HepG2 (cell line): ENCODE results near the gene GRB7. TPM values are rescaled to one million over a fixed set of nuclear protein-coding genes. Genes with fewer than 3 reads are reported as not detected.
A peak's percentile ranks its signal among the peaks of the same experiment; 100 is the strongest.

ENCODE experiments used
- AKAP8 ChIP-seq: sonication (generic); formaldehyde crosslinking; IDR thresholded peaks from 2 replicates; pipeline ENCODE4 v1.5.1; 2020; ENCODE audit warnings: mild to moderate bottlenecking, missing genetic modification reagents
- BRF2 ChIP-seq: sonication (generic); formaldehyde crosslinking; IDR thresholded peaks from 2 replicates; pipeline ENCODE4 v1.8.1; 2022; ENCODE audit warnings: mild to moderate bottlenecking, missing genetic modification reagents
- ESRRA ChIP-seq: sonication (generic); formaldehyde crosslinking; IDR thresholded peaks from 2 replicates; pipeline ENCODE4 v1.5.1; 2020; ENCODE audit warnings: mild to moderate bottlenecking, low read depth, missing genetic modification reagents
- ETV5 ChIP-seq: IDR thresholded peaks from 2 replicates; pipeline ENCODE4 v1.6.1; 2018; ENCODE audit warnings: missing biosample characterization, missing genetic modification reagents, inconsistent platforms, borderline replicate concordance
- FOXA3 ChIP-seq: IDR thresholded peaks from 2 replicates; pipeline ENCODE4 v1.6.1; 2016; ENCODE audit warnings: missing genetic modification reagents, missing compliant biosample characterization
- HDAC6 ChIP-seq: fragments of 200-600 bp; sonication (generic); IDR thresholded peaks from 2 replicates; pipeline ENCODE4 v1.7.0; 2017; ENCODE audit warnings: mild to moderate bottlenecking, antibody characterized with exemption, low read length, low read depth
- HNRNPL ChIP-seq: fragments of 200-400 bp; formaldehyde crosslinking; IDR thresholded peaks from 2 replicates; pipeline ENCODE4 v1.6.1; 2017; ENCODE audit warnings: mild to moderate bottlenecking, low read depth, low read length
- KDM5A ChIP-seq: fragments of 200-600 bp; sonication (generic); IDR thresholded peaks from 2 replicates; pipeline ENCODE4 v1.7.0; 2018; ENCODE audit warnings: antibody characterized with exemption, mild to moderate bottlenecking, low read length, borderline replicate concordance
- KLF6 ChIP-seq: IDR thresholded peaks from 2 replicates; pipeline ENCODE4 v1.8.0; 2016; ENCODE audit warnings: missing biosample characterization, missing genetic modification reagents
- PAX8 ChIP-seq: sonication (generic); formaldehyde crosslinking; IDR thresholded peaks from 2 replicates; pipeline ENCODE4 v1.8.0; 2022; ENCODE audit warnings: mild to moderate bottlenecking, missing genetic modification reagents, borderline replicate concordance
- POLR2A ChIP-seq, 2 experiments: IDR thresholded peaks; 2 replicates each; pipeline ENCODE4 v1.6.1; 2011; ENCODE audit warnings: low read depth in 2 of 2, low read length in 2 of 2, mild to moderate bottlenecking in 1 of 2, moderate library complexity in 1 of 2; ENCODE audit not compliant: insufficient read depth in 1 of 2
- RFXANK ChIP-seq: IDR thresholded peaks from 2 replicates; pipeline ENCODE4 v1.6.1; 2016
- RORA ChIP-seq: sonication (generic); formaldehyde crosslinking; IDR thresholded peaks from 2 replicates; pipeline ENCODE4 v1.5.0; 2020; ENCODE audit warnings: mild to moderate bottlenecking, missing genetic modification reagents, moderate library complexity
- SMAD1 ChIP-seq: sonication (generic); formaldehyde crosslinking; IDR thresholded peaks from 2 replicates; pipeline ENCODE4 v1.4.0; 2020; ENCODE audit warnings: missing genetic modification reagents, low read depth, mild to moderate bottlenecking, borderline replicate concordance
- SMYD3 ChIP-seq: sonication (generic); formaldehyde crosslinking; IDR thresholded peaks from 2 replicates; pipeline ENCODE4 v1.8.1; 2023; ENCODE audit warnings: mild to moderate bottlenecking, missing genetic modification reagents
- TBX2 ChIP-seq: sonication (generic); formaldehyde crosslinking; IDR thresholded peaks from 2 replicates; pipeline ENCODE4 v1.5.0; 2020; ENCODE audit warnings: missing genetic modification reagents, mild to moderate bottlenecking, borderline replicate concordance
- XRCC5 ChIP-seq: fragments of 200-400 bp; formaldehyde crosslinking; optimal IDR thresholded peaks from 2 replicates; pipeline ENCODE3; 2017; ENCODE audit warnings: mild to moderate bottlenecking, low read length
- ZEB1 ChIP-seq: IDR thresholded peaks from 2 replicates; pipeline ENCODE4 v1.6.1; 2012; ENCODE audit warnings: mild to moderate bottlenecking, low read depth, inconsistent platforms; ENCODE audit not compliant: insufficient replicate concordance
- ZGPAT ChIP-seq: IDR thresholded peaks from 2 replicates; pipeline ENCODE4 v1.6.1; 2016; ENCODE audit warnings: mild to moderate bottlenecking
- ZNF17 ChIP-seq: sonication (generic); formaldehyde crosslinking; IDR thresholded peaks from 2 replicates; pipeline ENCODE4 v1.5.0; 2020; ENCODE audit warnings: mild to moderate bottlenecking, missing genetic modification reagents
- ZNF24 ChIP-seq: fragments of 450-650 bp; IDR thresholded peaks from 2 replicates; pipeline ENCODE4 v1.6.1; 2017; ENCODE audit warnings: antibody characterized with exemption, mild to moderate bottlenecking
- ZNF335 ChIP-seq: sonication (generic); formaldehyde crosslinking; IDR thresholded peaks from 2 replicates; pipeline ENCODE4 v1.4.0; 2020; ENCODE audit warnings: missing genetic modification reagents
- ZNF383 ChIP-seq: sonication (generic); formaldehyde crosslinking; IDR thresholded peaks from 2 replicates; pipeline ENCODE4 v1.4.0; 2020; ENCODE audit warnings: missing genetic modification reagents, mild to moderate bottlenecking, borderline replicate concordance
- ZNF510 ChIP-seq: sonication (generic); formaldehyde crosslinking; IDR thresholded peaks from 2 replicates; pipeline ENCODE4 v1.4.0; 2020; ENCODE audit warnings: low read depth, mild to moderate bottlenecking, missing genetic modification reagents
- ZNF530 ChIP-seq: sonication (generic); formaldehyde crosslinking; IDR thresholded peaks from 2 replicates; pipeline ENCODE4 v1.5.0; 2020; ENCODE audit warnings: low read depth, mild to moderate bottlenecking, missing genetic modification reagents
- ZNF619 ChIP-seq: sonication (generic); formaldehyde crosslinking; IDR thresholded peaks from 2 replicates; pipeline ENCODE4 v1.4.0; 2020; ENCODE audit warnings: mild to moderate bottlenecking, missing genetic modification reagents
- ZNF772 ChIP-seq: sonication (generic); formaldehyde crosslinking; IDR thresholded peaks from 2 replicates; pipeline ENCODE4 v1.5.0; 2020; ENCODE audit warnings: mild to moderate bottlenecking, missing genetic modification reagents
- ZNF780A ChIP-seq: sonication (generic); formaldehyde crosslinking; IDR thresholded peaks from 2 replicates; pipeline ENCODE4 v1.8.0; 2022; ENCODE audit warnings: mild to moderate bottlenecking, missing genetic modification reagents, moderate library complexity
- ZSCAN5A ChIP-seq: sonication (generic); formaldehyde crosslinking; IDR thresholded peaks from 2 replicates; pipeline ENCODE4 v1.8.0; 2022; ENCODE audit warnings: mild to moderate bottlenecking, missing genetic modification reagents, borderline replicate concordance
- polyA plus RNA-seq, 8 experiments: library from polyadenylated mRNA; depleted of rRNA in 3 of 8; stranded (reverse) in 7 of 8; unstranded in 1 of 8; fragments of >200 nt; fragmentation: Illumina TruSeq in 4 of 8; extraction: Trizol in 4 of 8; gene quantifications; 2 replicates each; pipeline versions ENCODE4 v1.2.1 to v1.2.3, GENCODE V29; 2011 to 2016; ENCODE audit warnings: low read depth in 4 of 8, missing spikeins in 1 of 8, mixed read lengths in 1 of 8; ENCODE audit not compliant: insufficient read depth in 1 of 8
- total RNA-seq, 5 experiments: library from RNA; depleted of rRNA; stranded (reverse); fragments of >200 nt; fragmentation: Illumina TruSeq; extraction: Trizol; gene quantifications; 2 replicates each; pipeline ENCODE4 v1.2.3, GENCODE V29; 2016; ENCODE audit warnings: low read depth in 1 of 5

The GRB7 gene
- total and polyA plus RNA-seq, 2 of the 13 experiments (the other 11 are each of a cell fraction or from before 2014, with no cell fraction given): 60.2 to 77.7 TPM

- TF ChIP-seq SMYD3 (CRISPR knock-in tag) (no peak), ZNF335 (CRISPR knock-in tag) (no peak), HNRNPL (no peak), KLF6 (CRISPR knock-in tag) (no peak), FOXA3 (CRISPR knock-in tag) (no peak), RORA (CRISPR knock-in tag) (no peak), HDAC6 (no peak), ETV5 (CRISPR knock-in tag) (no peak), SMAD1 (CRISPR knock-in tag) (0 out of 2 replicates have a peak, but pooled peaks have one; percentile 42), ESRRA (CRISPR knock-in tag) (no peak), ZEB1 (no peak), BRF2 (CRISPR knock-in tag) (no peak), ZNF619 (CRISPR knock-in tag) (no peak), KDM5A (no peak), XRCC5 (no peak), ZGPAT (CRISPR knock-in tag) (no peak), TBX2 (no peak), PAX8 (CRISPR knock-in tag) (0 out of 2 replicates have a peak, but pooled peaks have one; percentile 69), ZNF780A (CRISPR knock-in tag) (no peak), ZNF772 (no peak), POLR2A (IDR thresholded peaks at IDR 0.05; ENCODE audit: insufficient read depth in 1 of 2, low read depth in 2 of 2, low read length in 2 of 2) (0 out of 4 replicates have a peak, but pooled peaks of 1 of the 2 experiments have one; percentile 12), ZNF530 (CRISPR knock-in tag) (no peak), ZSCAN5A (no peak), ZNF24 (no peak), ZNF510 (CRISPR knock-in tag) (no peak), AKAP8 (CRISPR knock-in tag) (no peak), ZNF383 (CRISPR knock-in tag) (no peak), ZNF17 (CRISPR knock-in tag) (no peak), RFXANK (CRISPR knock-in tag) (no peak)
Measured at GRCh38 chr17:39688475-39688835, 49.3 kb upstream of the GRB7 start (continued).
